HUES48 (cell line): Measurements from ENCODE around the gene ZNF518A.

Experiments
- H3K27ac ChIP-seq: one replicate; pipeline ENCODE4 v1.7.0; 2013; ENCODE audit warnings: low read depth, low read length, inconsistent platforms
- H3K27me3 ChIP-seq: 2 replicates; pipeline ENCODE4 v1.6.1; 2013; ENCODE audit warnings: mild to moderate bottlenecking, low read length; ENCODE audit not compliant: control insufficient read depth, insufficient read depth
- H3K36me3 ChIP-seq: 2 replicates; pipeline ENCODE4 v1.6.1; 2013; ENCODE audit warnings: low read length; ENCODE audit not compliant: control insufficient read depth, insufficient read depth
- H3K4me1 ChIP-seq: 2 replicates; pipeline ENCODE4 v1.6.1; 2013; ENCODE audit warnings: mild to moderate bottlenecking, low read length; ENCODE audit not compliant: control insufficient read depth, insufficient read depth
- H3K4me3 ChIP-seq: 2 replicates; pipeline ENCODE4 v1.5.1; 2013; ENCODE audit warnings: mild to moderate bottlenecking, low read depth, low read length
- H3K9ac ChIP-seq: 2 replicates; pipeline ENCODE4 v1.6.1; 2013; ENCODE audit warnings: mild to moderate bottlenecking, low read depth, low read length, moderate library complexity
- H3K9me3 ChIP-seq: 2 replicates; pipeline ENCODE4 v1.6.1; 2013; ENCODE audit warnings: low read length; ENCODE audit not compliant: control insufficient read depth, insufficient read depth

The ZNF518A gene

DNA sequence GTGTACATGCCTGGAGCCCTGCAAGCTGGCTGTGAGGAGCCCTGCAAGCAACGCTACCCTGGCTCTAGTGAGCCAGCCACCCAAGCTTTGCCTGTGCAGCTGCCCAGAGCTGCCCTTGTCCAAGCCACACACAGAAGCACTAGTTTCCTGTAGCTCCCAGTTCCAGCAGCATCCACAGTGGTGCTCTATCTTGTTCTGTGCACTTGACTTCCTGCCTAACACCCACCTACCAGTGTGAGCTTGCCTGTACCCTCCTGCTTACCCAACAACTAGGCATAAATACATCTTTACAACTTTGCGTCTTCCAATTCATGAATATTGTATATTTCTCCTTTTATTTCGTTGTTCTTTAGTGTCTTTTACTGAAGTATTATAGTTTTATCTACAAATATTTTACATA lies 32.2 kb upstream of the ZNF518A start:
- H3K36me3 ChIP-seq = no peaks in the 10 kb centered on the region

DNA sequence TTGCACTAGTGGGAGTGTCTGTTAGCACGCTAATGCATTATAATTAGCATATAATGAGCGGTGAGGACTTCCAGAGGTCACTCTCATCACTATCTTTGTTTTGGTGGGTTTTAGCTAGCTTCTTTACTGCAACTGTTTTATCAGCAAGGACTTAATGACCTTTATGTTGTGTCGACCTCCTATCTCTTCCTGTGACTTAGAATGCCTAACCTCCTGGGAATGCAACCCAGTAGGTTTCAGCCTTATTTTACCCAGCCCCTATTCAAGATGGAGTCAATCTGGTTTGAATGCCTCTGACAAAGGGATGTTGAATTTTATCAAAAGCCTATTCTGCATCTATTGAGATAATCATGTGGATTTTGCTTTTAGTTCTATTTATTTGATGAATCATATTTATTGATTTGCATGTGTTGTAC lies 22.5 kb upstream of the ZNF518A start:
- Histone ChIP-seq H3K27me3 (no peaks in the 10 kb centered on the region), H3K4me1 (no peaks in the 10 kb centered on the region), H3K27ac (no peak overlapping the region), H3K36me3 (no peaks in the 10 kb centered on the region), H3K4me3 (no peak overlapping the region), H3K9ac (no peak overlapping the region), H3K9me3 (no peaks in the 10 kb centered on the region)

More for the DNA sequence above, 32.2 kb upstream of the ZNF518A start:
- no peaks in the 10 kb centered on the region; the same call in 1 of the 2 replicates for H3K27me3 ChIP-seq
- no peak overlapping the region for H3K4me3 ChIP-seq
- H3K9me3 ChIP-seq = no peaks in the 10 kb centered on the region
- no peak overlapping the region for H3K27ac ChIP-seq
- no peaks in the 10 kb centered on the region for H3K4me1 ChIP-seq
- no peak overlapping the region for H3K9ac ChIP-seq

DNA sequence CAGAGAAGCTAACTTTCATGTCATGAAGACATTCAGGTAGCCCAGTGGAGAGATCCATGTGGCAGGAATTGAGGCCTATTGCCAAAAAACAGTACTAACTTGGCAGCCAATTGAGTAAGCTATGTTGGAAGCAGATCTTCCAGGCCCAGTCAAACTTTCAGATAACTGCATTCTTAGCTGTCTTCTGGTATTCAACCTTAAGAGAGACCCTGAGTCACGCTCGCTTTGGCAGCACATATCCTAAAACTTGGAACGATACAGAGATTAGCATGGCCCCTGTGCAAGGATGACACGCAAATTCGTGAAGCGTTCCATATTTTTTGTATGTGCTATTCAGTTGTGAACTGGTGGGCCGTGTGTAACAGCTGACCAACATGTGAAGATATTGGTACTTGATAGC lies 17.6 kb upstream of the ZNF518A start:
- H3K9ac ChIP-seq = no peak overlapping the region
- H3K27me3 ChIP-seq = no peaks in the 10 kb centered on the region
- no peak overlapping the region for H3K27ac ChIP-seq
- H3K36me3 ChIP-seq = no peaks in the 10 kb centered on the region
- H3K4me3 ChIP-seq = no peak overlapping the region
- no peaks in the 10 kb centered on the region for H3K9me3 ChIP-seq
- H3K4me1 ChIP-seq = no peaks in the 10 kb centered on the region

DNA sequence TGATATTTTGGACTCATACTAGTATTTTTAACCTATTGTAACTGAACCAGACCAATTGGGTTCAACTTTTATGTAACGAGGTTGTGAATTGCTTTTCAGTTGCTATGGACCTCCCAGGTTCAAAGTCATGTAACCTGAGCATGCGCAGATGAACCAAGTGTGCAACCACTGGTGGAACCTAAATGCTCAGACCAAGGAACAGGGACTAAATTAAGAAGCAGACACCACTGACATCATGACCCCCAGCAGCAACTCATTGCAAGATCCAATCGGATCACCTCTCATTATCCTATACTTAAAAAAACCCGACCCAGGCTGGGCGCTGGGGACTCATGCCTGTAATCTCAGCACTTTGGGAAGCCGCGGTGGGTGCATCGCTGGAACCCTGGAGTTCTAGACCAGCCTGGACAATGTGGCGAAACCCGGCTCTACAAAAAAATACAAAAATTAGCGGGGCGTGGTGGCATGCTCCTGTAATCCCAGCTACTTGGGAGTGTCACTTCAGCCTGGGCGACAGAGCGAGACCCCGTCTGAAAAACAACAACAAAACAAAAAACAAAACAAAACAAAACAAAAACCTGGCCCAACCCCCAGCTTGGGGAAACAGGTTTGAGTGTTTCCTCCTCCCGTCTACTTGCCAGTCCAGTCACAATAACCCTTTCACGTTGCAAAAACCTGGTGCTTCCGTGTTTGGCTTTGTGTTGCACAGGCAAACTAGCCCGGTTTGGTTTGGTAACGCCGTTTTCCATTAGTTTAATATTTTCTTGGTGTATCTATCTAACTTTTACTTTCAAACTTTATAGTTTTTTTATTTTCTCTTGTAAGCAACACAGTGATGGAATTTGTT lies 11.3 kb upstream of the ZNF518A start:
- Histone ChIP-seq H3K4me1 (no peaks in the 10 kb centered on the region), H3K27me3 (no peaks in the 10 kb centered on the region), H3K9me3 (no peaks in the 10 kb centered on the region), H3K9ac (no peak overlapping the region), H3K36me3 (no peaks in the 10 kb centered on the region), H3K4me3 (no peak overlapping the region), H3K27ac (no peak overlapping the region)

DNA sequence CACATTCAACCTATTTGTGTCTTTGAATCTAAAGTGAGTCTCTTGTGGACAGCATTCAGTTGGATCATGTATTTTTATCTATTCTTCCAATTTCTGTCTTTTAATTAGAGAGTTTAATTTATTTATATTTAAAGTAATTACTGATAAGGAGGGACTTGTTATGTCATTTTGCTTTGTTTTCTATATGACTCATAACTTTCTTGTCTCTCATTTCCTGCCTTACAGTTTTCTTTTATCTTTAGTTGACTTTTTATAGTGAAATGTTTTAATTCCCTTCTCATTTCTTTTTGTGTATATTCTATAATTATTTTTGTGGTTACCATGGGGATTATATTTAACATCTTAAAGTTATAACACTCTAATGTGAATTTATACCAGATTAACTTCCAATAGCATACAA lies 7.3 kb upstream of the ZNF518A start:
- H3K27me3 ChIP-seq = no peaks in the 10 kb centered on the region; the same call in 1 of the 2 replicates

DNA sequence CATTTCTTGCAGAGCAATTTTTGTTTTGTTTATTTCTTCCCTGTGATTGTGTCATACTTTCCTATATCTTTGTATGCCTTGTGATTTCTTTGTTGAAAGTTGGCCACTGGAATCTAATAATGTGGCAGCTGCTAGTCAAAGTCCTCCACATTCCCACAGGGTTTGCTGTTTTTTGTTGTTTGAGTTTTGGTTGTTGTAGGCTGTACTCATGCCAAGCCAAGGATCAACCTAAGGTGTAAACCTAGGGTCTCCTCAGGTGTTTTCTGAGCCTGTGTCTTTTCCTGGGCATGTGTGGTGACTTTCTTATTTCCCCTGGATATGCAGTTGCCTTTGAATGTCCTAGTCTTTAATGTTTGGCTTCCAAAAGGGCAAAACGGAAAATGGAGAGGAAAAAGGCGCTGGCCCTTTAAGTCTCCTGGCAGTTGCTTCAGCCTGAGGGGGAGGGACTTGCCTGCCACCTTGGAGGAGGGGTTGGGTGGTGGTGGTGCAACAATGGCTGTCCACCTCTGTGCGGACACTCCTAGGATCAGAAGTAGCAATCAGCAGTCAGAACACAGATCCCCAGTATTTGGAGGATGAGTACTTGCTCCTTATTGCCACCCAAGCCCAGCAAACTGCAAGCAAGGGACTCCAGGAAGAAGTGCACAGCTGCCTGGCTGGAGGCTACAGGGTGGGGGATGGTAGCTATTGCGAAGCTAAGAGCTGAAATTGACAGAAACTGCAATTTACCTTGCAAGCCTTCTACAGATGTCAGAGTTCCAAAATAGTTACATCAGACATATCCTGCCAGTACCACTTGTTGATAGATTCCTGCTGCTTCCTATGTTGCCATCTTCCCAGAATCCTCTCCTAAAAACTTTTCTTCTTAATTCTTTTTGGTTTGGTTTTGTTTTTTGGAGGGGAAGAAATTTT lies 5.6 kb upstream of the ZNF518A start:
- no peaks in the 10 kb centered on the region; the same call in 1 of the 2 replicates for H3K27me3 ChIP-seq
- H3K4me1 ChIP-seq = peaks cover 21% of the 10 kb centered on the region
- no peaks in the 10 kb centered on the region for H3K9me3 ChIP-seq
- H3K27ac ChIP-seq = peak overlapping the region; percentile 81
- H3K36me3 ChIP-seq = no peaks in the 10 kb centered on the region
- H3K4me3 ChIP-seq = peak overlapping the region; percentile 71
- H3K9ac ChIP-seq = peak overlapping the region; percentile 72

More for the DNA sequence above, 7.3 kb upstream of the ZNF518A start:
- peaks cover 17% of the 10 kb centered on the region for H3K4me1 ChIP-seq
- no peak overlapping the region for H3K27ac ChIP-seq
- no peaks in the 10 kb centered on the region for H3K36me3 ChIP-seq
- no peak overlapping the region for H3K9ac ChIP-seq
- H3K9me3 ChIP-seq = no peaks in the 10 kb centered on the region
- no peak overlapping the region for H3K4me3 ChIP-seq

DNA sequence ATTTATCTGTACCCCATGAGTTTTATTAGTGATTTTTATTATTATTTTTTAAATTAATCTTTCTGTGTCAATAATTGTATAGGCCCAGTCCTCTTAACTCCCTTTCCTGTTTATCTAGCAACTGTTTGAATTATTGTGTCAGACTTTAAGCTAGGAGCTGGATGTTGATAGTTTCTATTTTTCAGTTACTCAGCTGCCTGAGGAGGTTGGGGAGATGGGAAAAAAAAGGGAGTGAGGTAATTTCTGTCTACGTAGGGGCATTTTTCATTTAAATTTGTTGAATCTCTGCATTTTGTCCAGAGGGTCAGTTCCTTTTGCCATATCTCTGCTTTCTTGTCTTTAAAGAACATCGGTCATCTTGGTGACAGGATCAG lies 5.0 kb upstream of the ZNF518A start:
- H3K4me1 ChIP-seq = peaks cover 21% of the 10 kb centered on the region
- no peaks in the 10 kb centered on the region; the same call in 1 of the 2 replicates for H3K27me3 ChIP-seq
- H3K9ac ChIP-seq = no peak overlapping the region
- H3K27ac ChIP-seq = no peak overlapping the region
- H3K4me3 ChIP-seq = peak overlapping the region; percentile 71
- no peaks in the 10 kb centered on the region for H3K36me3 ChIP-seq
- H3K9me3 ChIP-seq = no peaks in the 10 kb centered on the region

DNA sequence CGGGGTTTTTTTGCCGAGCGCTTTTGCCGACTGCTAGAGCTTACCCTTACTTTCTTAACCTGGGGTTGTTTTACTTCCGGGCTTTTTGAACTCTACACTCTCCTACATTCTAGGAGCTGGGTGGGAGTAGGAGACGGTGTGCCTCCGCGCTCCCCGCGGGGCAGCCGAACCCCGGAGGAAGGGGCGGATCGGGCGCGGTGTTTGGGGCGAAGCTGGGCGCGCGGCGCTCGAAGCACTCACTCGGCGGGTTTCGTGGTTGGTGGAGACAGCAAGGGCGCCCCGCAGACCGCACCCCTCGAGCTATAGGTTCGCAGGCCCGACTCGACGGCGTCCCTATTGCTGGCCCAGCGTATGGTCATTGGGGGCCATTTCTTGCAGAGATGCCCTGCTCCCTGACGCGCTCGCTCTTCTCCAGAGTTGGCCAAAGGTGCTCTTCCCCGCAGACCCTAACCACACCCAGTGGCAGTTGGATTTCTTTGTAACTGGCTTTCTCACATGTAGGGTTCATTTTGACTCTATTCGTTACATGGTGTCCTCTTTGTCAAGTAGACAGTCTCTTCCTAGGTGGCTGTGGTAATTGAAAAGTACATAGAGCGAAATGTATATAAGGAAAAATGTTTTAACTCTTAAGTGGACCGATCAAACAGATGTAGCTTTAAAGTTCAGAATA lies 364 bp downstream of the ZNF518A start:
- peak overlapping the region; percentile 100 for H3K27ac ChIP-seq
- H3K4me1 ChIP-seq = peaks cover 16% of the 10 kb centered on the region
- peaks cover 31% of the 10 kb centered on the region for H3K36me3 ChIP-seq
- no peaks in the 10 kb centered on the region for H3K9me3 ChIP-seq
- peak overlapping the region; percentile 99 for H3K9ac ChIP-seq
- H3K27me3 ChIP-seq = no peaks in the 10 kb centered on the region; the same call in 1 of the 2 replicates
- H3K4me3 ChIP-seq = peak overlapping the region; percentile 97

DNA sequence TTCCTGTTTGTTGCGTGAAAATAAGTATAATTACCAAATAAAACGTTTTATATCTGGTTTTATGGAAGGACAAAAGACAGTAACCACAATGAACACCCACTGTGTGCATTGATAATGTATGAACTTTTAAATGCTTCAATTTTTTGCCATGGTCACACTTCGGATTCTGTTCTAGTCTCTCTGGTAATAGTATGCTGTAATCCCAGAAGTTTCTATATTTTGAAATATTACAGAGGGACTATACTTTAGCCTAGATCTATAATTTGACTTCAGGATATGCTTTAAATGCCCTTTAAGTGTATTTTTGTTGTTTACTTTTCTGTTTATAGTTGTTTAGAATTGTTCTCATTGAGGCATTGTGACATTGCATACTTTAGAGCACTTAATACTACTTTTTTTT lies 1.5 kb downstream of the ZNF518A start:
- peak overlapping the region; percentile 99 for H3K9ac ChIP-seq
- H3K4me1 ChIP-seq = peaks cover 15% of the 10 kb centered on the region
- H3K9me3 ChIP-seq = no peaks in the 10 kb centered on the region
- H3K27me3 ChIP-seq = no peaks in the 10 kb centered on the region; the same call in 1 of the 2 replicates
- H3K36me3 ChIP-seq = peaks cover 42% of the 10 kb centered on the region
- peak overlapping the region; percentile 97 for H3K4me3 ChIP-seq
- H3K27ac ChIP-seq = peak overlapping the region; percentile 27

DNA sequence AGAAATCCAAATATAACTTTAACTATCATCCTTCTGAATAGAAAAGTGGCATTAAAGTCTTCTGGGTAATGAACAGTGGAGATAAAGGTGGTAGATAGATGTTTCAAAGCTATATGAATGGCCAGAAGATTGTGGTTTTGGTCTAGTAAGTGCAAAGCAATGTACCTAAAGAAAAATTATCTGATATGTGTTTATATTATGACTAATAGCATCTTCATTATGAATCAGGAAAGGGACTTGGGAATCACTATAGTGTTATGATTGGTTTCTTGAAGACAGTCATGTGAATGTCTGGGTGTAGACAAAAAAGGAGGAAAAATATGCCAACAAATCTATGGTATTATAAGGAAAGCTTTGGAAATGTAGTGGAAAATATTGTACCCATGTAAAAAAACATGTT lies 3.0 kb downstream of the ZNF518A start:
- Histone ChIP-seq H3K27me3 (no peaks in the 10 kb centered on the region; the same call in 1 of the 2 replicates), H3K9me3 (no peaks in the 10 kb centered on the region)

More for the DNA sequence above, 3.0 kb downstream of the ZNF518A start:
- no peak overlapping the region for H3K9ac ChIP-seq
- peaks cover 57% of the 10 kb centered on the region for H3K36me3 ChIP-seq
- no peak overlapping the region for H3K4me3 ChIP-seq
- peaks cover 15% of the 10 kb centered on the region for H3K4me1 ChIP-seq
- no peak overlapping the region for H3K27ac ChIP-seq
